GM10847 (cell line): Measurements from ENCODE around the gene ITGA4.

Experiments
- POLR2A ChIP-seq: IDR thresholded peaks from 2 replicates; pipeline ENCODE4 v1.6.1; 2011; ENCODE audit not compliant: insufficient read length; ENCODE audit errors: extremely low read depth

ITGA4 gene

DNA sequence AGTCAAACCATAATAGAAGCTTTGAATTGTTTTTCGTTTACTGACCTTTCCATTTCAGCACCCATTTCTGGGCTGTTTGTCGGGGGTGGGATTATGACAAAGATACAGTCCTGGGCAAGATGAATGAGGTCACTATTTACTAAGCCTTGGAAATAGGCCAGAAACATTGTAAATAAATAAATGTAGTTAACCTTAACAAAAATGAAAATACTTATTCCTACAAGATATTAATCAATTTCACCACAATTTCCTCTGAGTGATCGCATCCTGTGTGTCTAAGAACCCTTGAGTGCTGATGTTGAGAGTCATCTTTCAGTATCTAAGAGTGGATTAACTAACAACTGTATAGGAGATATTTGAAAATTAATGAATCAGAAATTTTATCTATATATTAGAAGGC is 14.0 kb downstream of the ITGA4 start:
- TF ChIP-seq POLR2A: no peak

DNA sequence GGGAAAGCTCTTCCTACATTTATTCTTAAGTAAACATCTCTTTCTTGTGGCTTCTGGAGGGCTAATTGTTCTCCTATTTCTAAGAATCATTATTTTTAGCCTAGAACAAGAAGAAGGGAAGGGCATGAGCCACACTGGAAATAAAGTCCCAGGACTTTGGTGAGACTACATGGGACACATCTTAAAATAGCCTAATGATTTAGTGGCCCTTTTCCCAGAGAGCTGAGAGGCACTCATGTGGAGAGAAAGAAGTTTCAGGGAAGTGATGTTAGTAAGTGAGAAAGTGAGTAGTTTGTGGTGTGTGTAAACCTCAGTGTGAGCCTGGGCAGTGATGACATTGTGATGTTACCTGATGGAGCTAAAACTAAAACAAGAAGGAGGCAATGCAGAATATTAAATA is 14.6 kb downstream of the ITGA4 start:
- TF ChIP-seq POLR2A: no peak

DNA sequence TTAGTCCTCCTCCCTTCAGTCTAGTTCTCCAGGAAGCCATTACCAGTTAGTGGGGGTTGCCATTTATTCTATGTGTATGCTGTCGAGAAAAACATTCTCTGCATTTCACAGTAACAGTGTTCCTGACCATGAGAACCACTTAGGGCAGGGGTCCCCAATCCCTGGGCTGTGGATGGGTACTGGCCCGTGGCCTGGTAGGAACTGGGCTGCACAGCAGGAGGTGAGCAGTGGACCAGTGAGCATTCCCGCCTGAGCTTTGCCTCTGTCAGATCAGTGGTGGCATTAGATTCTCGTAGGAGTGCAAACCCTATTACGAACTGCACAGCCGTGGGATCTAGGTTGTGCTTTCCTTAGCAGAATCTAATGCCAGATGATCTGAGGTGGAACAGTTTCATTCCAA is 15.8 kb downstream of the ITGA4 start:
- TF ChIP-seq POLR2A: no peak

DNA sequence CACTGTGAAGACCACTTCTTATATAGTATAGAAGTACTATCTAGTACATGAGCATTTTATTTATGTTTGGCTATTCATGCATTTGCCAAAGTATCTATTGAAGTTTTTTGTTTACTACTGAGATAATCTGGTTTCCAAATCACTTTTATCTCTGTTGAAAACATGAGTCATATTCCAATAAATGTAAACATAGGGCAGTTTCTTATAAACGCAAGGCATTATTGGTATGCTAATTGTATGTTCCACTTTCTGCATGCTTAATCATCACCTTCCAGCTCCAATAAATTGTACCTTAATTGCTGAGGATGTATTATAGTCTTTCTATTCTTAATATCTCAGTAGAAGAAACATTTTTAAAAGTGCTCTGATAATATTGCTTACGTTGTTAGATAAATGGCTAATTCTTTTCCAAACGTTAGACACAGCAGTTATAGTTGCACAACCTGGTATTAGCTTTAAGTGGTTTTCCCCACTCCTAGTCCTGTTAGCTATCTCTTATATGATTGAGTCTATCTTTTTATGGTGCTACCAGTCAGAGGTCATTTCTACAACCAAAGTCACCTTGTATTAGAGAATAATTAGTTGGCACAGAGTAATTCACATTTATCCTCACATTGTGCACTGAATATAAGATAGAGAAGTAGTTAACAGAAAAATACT is 17.2 kb downstream of the ITGA4 start:
- TF ChIP-seq POLR2A: no peak

DNA sequence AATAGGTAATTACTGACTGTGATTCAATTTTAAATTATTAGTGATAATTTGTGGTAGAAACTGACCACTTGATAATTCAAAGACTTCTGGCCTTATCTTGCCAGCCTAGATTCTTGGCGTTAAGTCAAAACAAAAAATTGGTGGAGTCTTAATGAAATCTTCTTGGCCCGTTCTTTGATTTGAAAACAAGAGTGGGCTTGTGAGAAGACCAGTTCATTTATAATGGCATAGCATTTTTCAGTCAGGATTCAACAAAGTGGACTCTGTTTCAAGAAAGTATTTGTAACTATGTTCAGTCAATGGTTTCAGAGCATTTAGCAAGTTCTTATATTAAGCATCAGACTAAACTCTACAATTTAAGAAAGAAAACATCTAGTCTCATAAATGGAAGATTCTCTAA is 26.0 kb downstream of the ITGA4 start:
- TF ChIP-seq POLR2A: no peak

DNA sequence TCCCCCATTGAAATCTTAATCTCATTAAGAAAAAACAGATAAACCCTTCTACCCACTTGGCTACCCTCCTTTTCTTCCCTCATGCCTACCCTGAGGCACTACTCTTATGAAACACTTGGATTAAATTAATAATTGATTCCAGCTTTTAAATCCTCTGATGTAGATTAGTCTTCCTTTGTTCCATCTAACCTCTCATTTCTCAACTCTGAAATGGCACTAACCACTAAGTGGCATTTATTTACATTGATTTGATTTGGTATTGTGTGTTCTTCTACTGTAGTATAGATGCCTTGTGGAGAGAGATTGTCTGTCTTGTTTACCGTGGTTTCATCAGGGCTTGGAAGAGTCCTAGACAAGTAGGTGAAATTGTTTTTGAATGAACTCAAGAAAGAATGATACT is 26.7 kb downstream of the ITGA4 start:
- no peak for TF ChIP-seq POLR2A

DNA sequence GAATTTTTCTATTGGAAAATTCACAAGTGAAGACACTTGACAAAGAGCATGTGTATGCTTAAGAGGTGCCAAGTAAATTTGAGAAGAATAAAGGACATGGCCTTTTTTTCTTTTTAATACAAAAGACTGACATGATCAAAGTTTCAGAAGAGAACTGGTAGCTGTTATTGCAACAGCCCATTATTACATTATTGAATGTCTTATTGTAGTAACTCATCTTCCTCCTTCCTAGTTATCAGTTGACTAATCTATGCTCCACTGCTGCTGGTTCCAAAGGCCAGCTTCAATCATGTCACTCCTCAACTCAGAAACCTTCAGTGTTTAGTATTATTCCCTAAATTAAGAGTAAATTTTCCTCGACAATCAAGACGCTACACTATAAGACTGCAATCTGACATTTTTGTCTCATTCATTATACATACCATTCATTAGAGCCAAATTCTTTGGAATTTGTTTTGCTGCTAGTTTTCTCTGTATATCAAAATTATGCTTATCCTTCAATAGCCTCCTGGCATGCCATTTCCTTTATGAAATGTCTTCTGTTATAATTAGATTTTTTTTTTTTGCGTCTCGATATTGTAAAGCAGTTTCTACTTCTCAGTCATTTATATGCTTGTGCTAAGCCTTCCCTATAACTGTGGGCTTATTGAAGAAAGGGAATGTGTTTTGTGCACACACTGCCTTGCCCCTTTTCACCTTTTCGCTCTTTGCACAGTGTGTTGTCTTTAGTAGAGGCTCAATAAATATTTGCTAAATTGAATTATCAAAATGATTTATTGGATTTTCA is 27.9 kb downstream of the ITGA4 start:
- TF ChIP-seq POLR2A: no peak

DNA sequence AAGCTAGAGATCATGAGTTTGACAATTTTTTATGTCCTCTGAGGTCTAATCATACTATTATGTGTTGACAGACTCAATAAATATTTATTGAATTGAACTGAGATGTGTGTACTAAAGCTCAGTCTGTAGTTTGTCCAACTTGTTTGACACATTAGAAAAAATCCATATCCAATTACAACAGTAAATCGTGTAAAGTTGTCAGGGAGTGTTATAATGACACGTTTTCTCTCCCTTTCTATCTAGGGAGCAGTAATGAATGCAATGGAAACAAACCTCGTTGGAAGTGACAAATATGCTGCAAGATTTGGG is 28.4 kb downstream of the ITGA4 start:
- TF ChIP-seq POLR2A: no peak

DNA sequence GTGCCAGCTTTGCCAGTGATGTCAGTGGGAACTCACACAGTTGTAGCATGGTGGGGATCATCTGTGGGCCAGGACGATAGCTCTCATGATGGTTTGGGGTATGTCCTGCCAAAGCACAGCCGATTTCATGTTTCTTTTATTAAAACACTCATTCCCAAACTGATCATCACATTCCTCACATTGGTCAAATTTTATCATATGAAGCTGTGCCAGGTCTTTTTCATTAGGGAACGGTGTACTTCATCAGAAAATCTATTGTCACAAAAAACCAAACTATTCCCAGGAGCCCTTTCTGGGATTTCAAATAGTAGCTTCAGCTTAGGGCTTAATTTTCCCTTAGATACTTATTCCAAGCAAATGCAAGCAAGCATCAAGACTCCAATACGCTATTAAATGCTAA is 42.0 kb downstream of the ITGA4 start:
- TF ChIP-seq POLR2A: no peak

DNA sequence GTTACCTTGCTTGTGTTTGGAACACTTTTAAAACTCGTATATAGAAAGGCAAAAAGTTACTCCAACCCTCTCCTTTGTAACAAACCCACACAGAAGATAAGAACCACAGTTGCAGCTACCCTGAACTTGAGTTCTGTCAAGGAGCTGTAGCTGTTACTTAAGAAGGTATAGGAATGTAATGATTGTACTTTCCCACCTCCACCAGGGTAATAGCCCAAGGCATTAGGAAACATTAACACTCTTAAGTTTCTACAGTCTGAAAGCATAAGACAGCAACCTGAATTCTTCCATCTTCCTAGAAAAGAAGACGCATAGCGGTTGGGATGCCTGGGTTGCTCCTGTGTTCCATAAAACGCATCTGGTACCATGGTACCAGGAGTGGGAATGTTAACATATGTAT is 43.0 kb downstream of the ITGA4 start:
- TF ChIP-seq POLR2A: no peak

DNA sequence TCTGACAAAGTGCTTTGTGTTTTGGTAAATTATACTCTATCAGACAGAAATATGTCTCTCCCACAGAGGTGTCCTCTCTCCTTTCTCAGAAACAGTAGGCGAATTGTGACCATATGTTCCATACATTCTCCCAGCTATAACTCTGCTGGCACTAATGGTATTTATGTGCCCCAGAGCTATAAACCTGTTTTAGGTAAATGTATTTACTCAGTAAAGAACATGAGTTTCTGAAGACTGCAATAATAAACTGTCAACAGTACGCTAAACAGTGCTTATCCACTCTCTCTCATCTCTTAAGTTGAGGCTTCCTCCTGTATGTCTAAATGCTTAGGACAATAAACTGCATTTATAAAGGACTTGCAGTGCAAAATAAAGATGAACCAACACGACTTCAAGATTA is 58.5 kb downstream of the ITGA4 start:
- no peak for TF ChIP-seq POLR2A

DNA sequence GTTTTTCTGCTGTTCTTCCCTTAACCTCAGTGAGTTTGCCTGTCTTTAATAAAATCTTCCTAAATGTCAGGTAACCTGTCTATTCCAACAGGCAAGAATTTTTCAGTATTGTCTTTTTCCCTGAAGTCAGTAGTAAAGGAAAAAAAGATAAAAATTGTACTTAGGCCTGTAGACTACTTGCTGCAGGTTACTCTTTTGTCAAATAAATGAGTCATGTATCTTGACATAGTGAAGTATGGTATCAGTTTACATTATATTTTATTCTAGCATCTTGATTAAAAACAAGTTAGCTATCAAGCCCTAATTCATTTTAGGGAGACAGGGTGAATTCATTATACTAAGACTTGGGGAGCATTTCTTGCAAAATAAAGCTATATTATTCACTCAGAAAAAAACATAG is 59.8 kb downstream of the ITGA4 start:
- TF ChIP-seq POLR2A: no peak

DNA sequence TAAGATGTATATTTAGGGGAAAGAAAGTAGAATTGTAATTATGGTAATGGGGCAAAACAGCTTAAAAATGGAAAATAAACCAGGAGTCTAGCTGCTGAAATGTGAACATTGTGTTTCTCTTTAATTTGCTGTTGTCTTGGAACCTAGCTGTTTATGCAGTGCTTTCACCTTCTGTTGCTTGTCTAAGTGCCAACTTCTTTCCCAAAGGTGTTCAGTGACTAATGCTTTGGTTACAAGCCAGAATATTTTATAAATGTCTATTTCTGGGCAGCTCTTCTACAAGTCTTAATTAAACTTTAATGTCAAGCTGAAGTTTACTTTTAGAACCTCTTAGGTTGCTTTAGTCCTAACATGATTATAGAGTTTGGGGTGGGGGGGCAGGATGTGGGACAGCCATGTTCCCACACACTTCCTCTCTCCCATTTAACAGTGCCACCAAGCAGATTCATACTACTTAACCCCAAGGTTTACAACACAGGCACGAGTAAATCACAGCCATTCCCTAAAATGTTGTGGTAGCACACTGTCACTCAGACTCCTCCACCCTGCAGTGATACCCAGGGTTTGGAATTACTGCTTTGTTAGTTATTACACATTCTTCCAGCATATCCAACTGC is 60.6 kb downstream of the ITGA4 start:
- no peak for TF ChIP-seq POLR2A

DNA sequence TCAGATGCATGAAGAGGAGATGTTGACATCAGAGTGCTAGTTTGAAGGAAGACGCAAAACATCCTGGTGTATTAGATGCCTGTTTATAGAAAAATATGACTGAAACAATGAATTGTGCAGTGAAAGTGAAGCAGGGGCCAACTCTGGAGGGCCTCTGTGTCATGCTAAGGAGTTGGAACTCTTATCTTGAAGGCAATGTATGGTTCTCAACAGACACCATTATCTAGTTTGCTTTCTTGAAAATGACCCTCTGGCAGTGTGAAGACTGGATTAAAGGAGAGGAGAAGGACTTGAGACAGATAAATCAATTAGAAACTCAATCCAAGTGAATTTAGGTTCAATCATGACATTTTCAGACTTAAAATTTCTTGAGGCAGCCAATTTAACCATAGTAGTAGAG is 63.1 kb downstream of the ITGA4 start:
- TF ChIP-seq POLR2A: no peak

DNA sequence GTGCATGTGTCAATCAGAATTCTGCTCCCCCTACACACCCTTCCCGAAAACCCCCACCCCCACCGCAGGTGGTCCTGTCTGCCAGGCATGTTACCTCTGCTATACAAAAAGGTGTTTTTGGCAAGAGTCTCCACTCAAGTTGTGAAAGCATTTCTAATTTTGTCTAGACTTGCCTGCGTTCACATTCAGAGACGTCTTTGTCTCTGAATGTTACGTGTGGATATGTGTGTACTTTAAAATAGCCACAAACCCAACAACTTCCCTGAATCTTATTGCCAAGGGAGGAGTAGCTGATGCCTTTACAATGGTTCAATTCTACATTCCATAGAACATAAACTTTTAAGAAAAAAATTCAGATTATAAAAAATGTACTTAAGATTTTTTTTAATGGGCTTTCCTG is 66.6 kb downstream of the ITGA4 start:
- no peak for TF ChIP-seq POLR2A

DNA sequence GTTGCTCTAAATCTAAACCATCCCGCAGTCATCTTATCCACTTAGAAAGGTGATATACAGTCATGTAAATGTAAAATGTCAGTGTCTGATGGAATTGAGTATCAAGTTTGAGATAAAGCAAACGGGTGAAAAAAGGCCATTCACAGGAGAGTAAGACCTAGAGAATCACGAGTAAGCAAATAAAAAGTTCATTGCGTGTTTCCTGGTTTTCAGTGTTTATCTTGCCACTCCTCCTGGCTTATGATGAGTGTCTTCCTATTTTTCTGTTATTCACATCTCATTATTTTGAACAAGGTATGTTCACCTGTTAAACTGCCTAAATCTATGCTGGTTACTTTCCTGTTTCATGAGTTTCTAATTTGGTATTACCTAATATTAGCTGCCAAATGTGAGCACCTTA is 68.8 kb downstream of the ITGA4 start:
- no peak for TF ChIP-seq POLR2A

DNA sequence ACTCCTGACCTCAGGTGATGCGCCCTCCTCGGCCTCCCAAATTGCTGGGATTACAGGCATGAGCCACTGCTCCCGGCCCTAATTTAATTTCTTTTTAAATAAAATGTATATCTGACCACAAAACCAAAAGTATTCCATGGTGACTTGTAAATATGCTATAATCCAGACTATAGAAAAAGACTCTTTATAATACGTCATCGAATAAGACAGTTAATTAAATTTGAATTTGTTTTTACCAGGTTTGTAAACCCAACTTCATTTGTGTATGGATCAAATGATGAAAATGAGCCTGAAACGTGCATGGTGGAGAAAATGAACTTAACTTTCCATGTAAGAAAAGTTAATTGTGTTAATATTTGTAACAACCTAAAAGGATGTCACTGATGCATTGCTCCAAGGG is 69.9 kb downstream of the ITGA4 start:
- TF ChIP-seq POLR2A: no peak
